ENCODE results near the gene CCDC88B.

DNA sequence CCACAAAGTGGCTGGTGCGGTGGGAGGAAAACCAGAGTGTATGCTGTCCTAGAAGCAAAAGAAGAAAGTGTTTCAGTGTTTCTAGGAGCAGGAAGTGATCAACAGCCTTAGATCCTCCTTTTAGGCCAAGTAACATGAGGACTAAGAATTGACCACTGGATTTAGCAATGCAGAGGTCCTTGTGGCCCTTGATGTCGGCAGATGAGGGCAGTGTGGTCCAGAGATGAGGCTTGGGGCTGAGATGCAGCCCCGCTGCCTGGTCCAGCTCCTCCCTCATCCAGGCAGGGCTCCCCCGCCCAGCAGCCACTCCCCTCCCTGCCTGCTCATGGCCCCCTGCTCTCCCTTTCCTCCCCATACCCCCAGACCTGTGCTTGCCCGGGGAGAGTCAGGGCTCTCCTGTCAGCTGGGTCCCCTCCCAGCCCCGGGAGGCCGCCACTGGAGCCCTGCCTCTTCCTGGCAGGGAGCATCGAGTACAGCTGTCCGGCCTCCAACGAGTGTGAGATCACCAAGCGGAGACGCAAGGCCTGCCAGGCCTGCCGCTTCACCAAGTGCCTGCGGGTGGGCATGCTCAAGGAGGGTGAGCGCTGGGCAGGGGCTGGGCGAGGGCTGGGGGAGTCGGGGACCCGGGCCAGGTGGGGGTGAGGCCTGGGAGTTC is 26.4 kb upstream of the CCDC88B start:
- TF ChIP-seq, protein P1, sequence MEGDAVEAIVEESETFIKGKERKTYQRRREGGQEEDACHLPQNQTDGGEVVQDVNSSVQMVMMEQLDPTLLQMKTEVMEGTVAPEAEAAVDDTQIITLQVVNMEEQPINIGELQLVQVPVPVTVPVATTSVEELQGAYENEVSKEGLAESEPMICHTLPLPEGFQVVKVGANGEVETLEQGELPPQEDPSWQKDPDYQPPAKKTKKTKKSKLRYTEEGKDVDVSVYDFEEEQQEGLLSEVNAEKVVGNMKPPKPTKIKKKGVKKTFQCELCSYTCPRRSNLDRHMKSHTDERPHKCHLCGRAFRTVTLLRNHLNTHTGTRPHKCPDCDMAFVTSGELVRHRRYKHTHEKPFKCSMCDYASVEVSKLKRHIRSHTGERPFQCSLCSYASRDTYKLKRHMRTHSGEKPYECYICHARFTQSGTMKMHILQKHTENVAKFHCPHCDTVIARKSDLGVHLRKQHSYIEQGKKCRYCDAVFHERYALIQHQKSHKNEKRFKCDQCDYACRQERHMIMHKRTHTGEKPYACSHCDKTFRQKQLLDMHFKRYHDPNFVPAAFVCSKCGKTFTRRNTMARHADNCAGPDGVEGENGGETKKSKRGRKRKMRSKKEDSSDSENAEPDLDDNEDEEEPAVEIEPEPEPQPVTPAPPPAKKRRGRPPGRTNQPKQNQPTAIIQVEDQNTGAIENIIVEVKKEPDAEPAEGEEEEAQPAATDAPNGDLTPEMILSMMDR (conservative IDR thresholded peaks at IDR 0.05 in 1 of 2, IDR thresholded peaks at IDR 0.05 in 1 of 2; ENCODE audit: low read depth in 1 of 2, low read length in 2 of 2), result no peak
- no peak for TF ChIP-seq EZH2 (IDR thresholded peaks at IDR 0.05; ENCODE audit: low read length, missing control alignments)

All from fibroblast of lung (primary cell).